ENCODE measurements around the gene RWDD2A.

The RWDD2A gene

GRCh38 chr6:83199173-83199862 is 6.2 kb downstream of the RWDD2A start:
- no peak for DNase-seq

GRCh38 chr6:83199863-83200225 is 6.7 kb downstream of the RWDD2A start:
- DNase-seq = no peak

GRCh38 chr6:83202031-83202430 is 8.9 kb downstream of the RWDD2A start:
- no peak for DNase-seq

- DNase-seq = peak; percentile 37
These were observed 22.2 kb downstream of the RWDD2A start for GRCh38 chr6:83215131-83216047.

GRCh38 chr6:83216806-83217205 is 23.6 kb downstream of the RWDD2A start:
- DNase-seq = no peak

- no peak for DNase-seq
These were observed 25.5 kb downstream of the RWDD2A start for GRCh38 chr6:83218646-83219045.

GRCh38 chr6:83220121-83220520 is 27.0 kb downstream of the RWDD2A start:
- no peak for DNase-seq

GRCh38 chr6:83221276-83221675 is 28.1 kb downstream of the RWDD2A start:
- DNase-seq = no peak

- DNase-seq = no peak
These were observed 28.8 kb downstream of the RWDD2A start for GRCh38 chr6:83221889-83222479.

- DNase-seq = no peak
These were observed 33.4 kb downstream of the RWDD2A start for GRCh38 chr6:83226517-83226916.

- no peak for DNase-seq
These were observed 38.0 kb downstream of the RWDD2A start for GRCh38 chr6:83231146-83231545.

- no peak for DNase-seq
These were observed 54.3 kb downstream of the RWDD2A start for GRCh38 chr6:83247471-83247870.

All from stimulated activated CD4-positive, alpha-beta T cell treated with anti-CD3 and anti-CD28 coated beads, Interleukin-4, amount 100 ng/mL, for 1 hour (primary cell).